Dendritic cell treated with granulocyte-macrophage colony-stimulating factor and Interleukin-4, amounts not matched to agents 40 ng/mL and 50 ng/mL, for 4 days (primary cell): Measurements from ENCODE around the gene LSAMP.

Experiments used
- H3K27ac Mint-ChIP-seq: one replicate; pipeline ENCODE4 v1.8.0; 2022; ENCODE audit warnings: mild to moderate bottlenecking, mixed read lengths
- H3K27me3 Mint-ChIP-seq: one replicate; pipeline ENCODE4 v1.8.0; 2022; ENCODE audit warnings: mild to moderate bottlenecking, mixed read lengths
- H3K36me3 Mint-ChIP-seq: one replicate; pipeline ENCODE4 v1.8.0; 2022; ENCODE audit warnings: low read depth, mixed read lengths
- H3K4me1 Mint-ChIP-seq: one replicate; pipeline ENCODE4 v1.8.0; 2022; ENCODE audit warnings: low read depth, mixed read lengths
- H3K4me3 Mint-ChIP-seq: one replicate; pipeline ENCODE4 v1.8.0; 2022; ENCODE audit warnings: mild to moderate bottlenecking, moderate library complexity, mixed read lengths
- H3K9me3 Mint-ChIP-seq: one replicate; pipeline ENCODE4 v1.8.0; 2022; ENCODE audit warnings: mixed read lengths
- intact Hi-C: fragments of 100-400 bp; cut with micrococcal nuclease; formaldehyde crosslinking; loops from one replicate; pipeline ENCODE4 v1.15.0; 2022

LSAMP gene

GRCh38 chr3:116318370-116318769 lies 126.9 kb downstream of the LSAMP start:
- no peaks in the 10 kb centered on the region for H3K27me3 Mint-ChIP-seq
- no peak overlapping the region for H3K4me3 Mint-ChIP-seq
- H3K27ac Mint-ChIP-seq: no peak overlapping the region
- no peaks in the 10 kb centered on the region for H3K36me3 Mint-ChIP-seq
- peaks cover 37% of the 10 kb centered on the region for H3K9me3 Mint-ChIP-seq
- no peaks in the 10 kb centered on the region for H3K4me1 Mint-ChIP-seq
- intact Hi-C loops: no loop called here

GRCh38 chr3:116316771-116317170 lies 128.5 kb downstream of the LSAMP start:
- Mint-ChIP-seq H3K9me3 (peaks cover 28% of the 10 kb centered on the region), H3K4me1 (no peaks in the 10 kb centered on the region), H3K4me3 (no peak overlapping the region), H3K36me3 (no peaks in the 10 kb centered on the region), H3K27me3 (no peaks in the 10 kb centered on the region), H3K27ac (no peak overlapping the region)
- intact Hi-C loops: no loop called here

- Mint-ChIP-seq H3K27ac (no peak overlapping the region), H3K9me3 (peaks cover 19% of the 10 kb centered on the region), H3K4me3 (no peak overlapping the region), H3K27me3 (no peaks in the 10 kb centered on the region), H3K4me1 (no peaks in the 10 kb centered on the region), H3K36me3 (no peaks in the 10 kb centered on the region)
- intact Hi-C loops: no loop called here
These were observed 130.8 kb downstream of the LSAMP start for GRCh38 chr3:116314476-116314875.

- no peaks in the 10 kb centered on the region for H3K36me3 Mint-ChIP-seq
- no peaks in the 10 kb centered on the region for H3K4me1 Mint-ChIP-seq
- H3K9me3 Mint-ChIP-seq: no peaks in the 10 kb centered on the region
- intact Hi-C loops: no loop called here
- H3K27ac Mint-ChIP-seq: no peak overlapping the region
- no peaks in the 10 kb centered on the region for H3K27me3 Mint-ChIP-seq
- H3K4me3 Mint-ChIP-seq: no peak overlapping the region
These were observed 138.6 kb downstream of the LSAMP start for GRCh38 chr3:116306720-116307119.

GRCh38 chr3:116306149-116306548 lies 139.1 kb downstream of the LSAMP start:
- intact Hi-C loops: no loop called here
- Mint-ChIP-seq H3K27ac (no peak overlapping the region), H3K9me3 (no peaks in the 10 kb centered on the region)

GRCh38 chr3:116302087-116302747 lies 143.1 kb downstream of the LSAMP start:
- H3K27ac Mint-ChIP-seq: no peak overlapping the region
- no peaks in the 10 kb centered on the region for H3K27me3 Mint-ChIP-seq
- no peak overlapping the region for H3K4me3 Mint-ChIP-seq
- H3K4me1 Mint-ChIP-seq: no peaks in the 10 kb centered on the region
- intact Hi-C loops: no loop called here
- no peaks in the 10 kb centered on the region for H3K9me3 Mint-ChIP-seq
- H3K36me3 Mint-ChIP-seq: no peaks in the 10 kb centered on the region

More at GRCh38 chr3:116306149-116306548, 139.1 kb downstream of the LSAMP start:
- no peaks in the 10 kb centered on the region for H3K27me3 Mint-ChIP-seq
- no peaks in the 10 kb centered on the region for H3K4me1 Mint-ChIP-seq
- H3K36me3 Mint-ChIP-seq: no peaks in the 10 kb centered on the region
- H3K4me3 Mint-ChIP-seq: no peak overlapping the region

- Mint-ChIP-seq H3K4me3 (no peak overlapping the region), H3K9me3 (no peaks in the 10 kb centered on the region), H3K27ac (no peak overlapping the region), H3K27me3 (no peaks in the 10 kb centered on the region), H3K36me3 (no peaks in the 10 kb centered on the region), H3K4me1 (no peaks in the 10 kb centered on the region)
- intact Hi-C loops: no loop called here
These were observed 143.9 kb downstream of the LSAMP start for GRCh38 chr3:116301422-116301821.

- Mint-ChIP-seq H3K27ac (no peak overlapping the region), H3K4me3 (no peak overlapping the region), H3K27me3 (no peaks in the 10 kb centered on the region)
These were observed 145.1 kb downstream of the LSAMP start for GRCh38 chr3:116300226-116300625.

GRCh38 chr3:116299646-116300081 lies 145.6 kb downstream of the LSAMP start:
- Mint-ChIP-seq H3K27ac (no peak overlapping the region), H3K4me1 (no peaks in the 10 kb centered on the region), H3K9me3 (no peaks in the 10 kb centered on the region), H3K36me3 (no peaks in the 10 kb centered on the region), H3K27me3 (no peaks in the 10 kb centered on the region), H3K4me3 (no peak overlapping the region)
- intact Hi-C loops: no loop called here

More at GRCh38 chr3:116300226-116300625, 145.1 kb downstream of the LSAMP start:
- no peaks in the 10 kb centered on the region for H3K36me3 Mint-ChIP-seq
- no peaks in the 10 kb centered on the region for H3K9me3 Mint-ChIP-seq
- intact Hi-C loops: no loop called here
- H3K4me1 Mint-ChIP-seq: no peaks in the 10 kb centered on the region

GRCh38 chr3:116298151-116298550 lies 147.1 kb downstream of the LSAMP start:
- intact Hi-C loops: no loop called here
- H3K4me1 Mint-ChIP-seq: no peaks in the 10 kb centered on the region
- no peak overlapping the region for H3K27ac Mint-ChIP-seq
- no peaks in the 10 kb centered on the region for H3K9me3 Mint-ChIP-seq
- H3K4me3 Mint-ChIP-seq: no peak overlapping the region
- H3K27me3 Mint-ChIP-seq: no peaks in the 10 kb centered on the region
- H3K36me3 Mint-ChIP-seq: no peaks in the 10 kb centered on the region

GRCh38 chr3:116291141-116291540 lies 154.1 kb downstream of the LSAMP start:
- H3K9me3 Mint-ChIP-seq: no peaks in the 10 kb centered on the region
- no peak overlapping the region for H3K27ac Mint-ChIP-seq
- no peaks in the 10 kb centered on the region for H3K36me3 Mint-ChIP-seq
- no peak overlapping the region for H3K4me3 Mint-ChIP-seq
- H3K27me3 Mint-ChIP-seq: no peaks in the 10 kb centered on the region
- intact Hi-C loops: no loop called here
- H3K4me1 Mint-ChIP-seq: no peaks in the 10 kb centered on the region

GRCh38 chr3:116288485-116288884 lies 156.8 kb downstream of the LSAMP start:
- H3K27ac Mint-ChIP-seq: no peak overlapping the region
- H3K9me3 Mint-ChIP-seq: no peaks in the 10 kb centered on the region
- no peaks in the 10 kb centered on the region for H3K4me1 Mint-ChIP-seq
- H3K27me3 Mint-ChIP-seq: no peaks in the 10 kb centered on the region
- intact Hi-C loops: no loop called here
- H3K4me3 Mint-ChIP-seq: no peak overlapping the region
- H3K36me3 Mint-ChIP-seq: no peaks in the 10 kb centered on the region

- Mint-ChIP-seq H3K36me3 (no peaks in the 10 kb centered on the region), H3K27ac (no peak overlapping the region), H3K4me3 (no peak overlapping the region), H3K27me3 (no peaks in the 10 kb centered on the region), H3K4me1 (no peaks in the 10 kb centered on the region), H3K9me3 (no peaks in the 10 kb centered on the region)
- intact Hi-C loops: no loop called here
These were observed 159.4 kb downstream of the LSAMP start for GRCh38 chr3:116285781-116286421.

- intact Hi-C loops: no loop called here
These were observed 163.8 kb downstream of the LSAMP start for GRCh38 chr3:116281313-116282143.

More at GRCh38 chr3:116281313-116282143, 163.8 kb downstream of the LSAMP start:
- H3K27ac Mint-ChIP-seq: no peak overlapping the region
- no peaks in the 10 kb centered on the region for H3K36me3 Mint-ChIP-seq
- no peaks in the 10 kb centered on the region for H3K9me3 Mint-ChIP-seq
- H3K4me3 Mint-ChIP-seq: no peak overlapping the region
- H3K4me1 Mint-ChIP-seq: no peaks in the 10 kb centered on the region
- H3K27me3 Mint-ChIP-seq: no peaks in the 10 kb centered on the region
